Heart left ventricle (tissue), 16 donors: ENCODE results near the gene APOL4. TPM values are rescaled to one million over a fixed set of nuclear protein-coding genes. Genes with fewer than 3 reads are reported as not detected.
"Not testable (repeated sequence)": the region's sequence is repeated elsewhere in the genome, so short reads cannot be mapped to it uniquely, and the experiment has no call there.

Experiments
- ATAC-seq, 4 donors: fragments of 200-7000 bp; cut with Tn5 transposase; one replicate each; pipeline ENCODE4 v1.9.1; 2020 to 2022; ENCODE audit warnings: moderate library complexity in 4 of 4, mild to moderate bottlenecking in 3 of 4, moderate number of reproducible peaks in 1 of 4
- DNase-seq, 5 donors: peaks; one replicate each; pipeline ENCODE4 v3.0.0-alpha.2; 2020
- H3K27ac ChIP-seq, 12 donors: fragments of 200-600 bp; sonication (generic) in 4 of 12; one replicate each; pipeline versions ENCODE4 v1.5.0 to v1.8.0; 2016 to 2022; ENCODE audit warnings: mild to moderate bottlenecking in 2 of 12
- H3K27me3 ChIP-seq, 9 donors: fragments of 200-600 bp; sonication (generic) in 2 of 9; one replicate each; pipeline versions ENCODE4 v1.5.1 to v1.8.0; 2016 to 2022; ENCODE audit warnings: mild to moderate bottlenecking in 3 of 9
- H3K36me3 ChIP-seq, 9 donors: fragments of 200-600 bp; sonication (generic) in 2 of 9; one replicate each; pipeline versions ENCODE4 v1.5.0 to v1.8.0; 2018 to 2022; ENCODE audit warnings: mild to moderate bottlenecking in 2 of 9
- H3K4me1 ChIP-seq, 12 donors: fragments of 200-600 bp; sonication (generic) in 4 of 12; one replicate each; pipeline versions ENCODE4 v1.5.0 to v1.8.0; 2016 to 2022; ENCODE audit warnings: mild to moderate bottlenecking in 3 of 12
- H3K4me3 ChIP-seq, 12 donors: fragments of 200-600 bp; sonication (generic) in 4 of 12; one replicate each; pipeline versions ENCODE4 v1.5.0 to v1.8.0; 2017 to 2022; ENCODE audit warnings: mild to moderate bottlenecking in 9 of 12, moderate library complexity in 4 of 12
- H3K9me3 ChIP-seq, 12 donors: fragments of 200-600 bp; sonication (generic) in 4 of 12; one replicate each; pipeline versions ENCODE4 v1.5.0 to v1.8.0; 2016 to 2022; ENCODE audit warnings: mild to moderate bottlenecking in 1 of 12
- CTCF ChIP-seq, 12 donors: fragments of 200-600 bp; sonication (generic) in 4 of 12; IDR thresholded peaks; one replicate each; pipeline versions ENCODE4 v1.5.0 to v1.8.0; 2018 to 2022; ENCODE audit warnings: antibody characterized with exemption in 12 of 12, mild to moderate bottlenecking in 5 of 12
- POLR2A ChIP-seq, 2 donors: fragments of 450-650 bp; IDR thresholded peaks; one replicate each; pipeline ENCODE4 v1.6.1; 2017; ENCODE audit warnings: antibody characterized with exemption in 2 of 2, mild to moderate bottlenecking in 2 of 2, moderate library complexity in 2 of 2
- WGBS, 4 donors: extraction: QIAGEN DNeasy Blood & Tissue Kit in 2 of 4; methylation state at CpG; one replicate each; pipeline versions ENCODE4 v1.1.5 to v1.1.7; 2013 to 2018; 5-methylcytosine and 5-hydroxymethylcytosine counted together
- intact Hi-C, 10 donors: fragments of 100-400 bp; cut with DNase I; formaldehyde crosslinking; loops; one replicate each; pipeline versions ENCODE4 v1.11.1 to v1.14.2; 2022
- polyA plus RNA-seq, 2 donors: library from polyadenylated mRNA; stranded (reverse); fragments of 200-250 nt; gene quantifications; one replicate each; pipeline ENCODE4 v1.2.3, GENCODE V29; 2013
- total RNA-seq, 9 donors: library from RNA; depleted of rRNA in 2 of 9; stranded (reverse); fragments of >200 nt in 2 of 9; fragmentation: NEBNext Ultra II Directional in 3 of 9; extraction: Animal tissue kit (Norgen Biotek cat#: 25700) in 3 of 9; gene quantifications; one replicate each; pipeline versions ENCODE4 v1.1.0 to v1.2.4, GENCODE V29; 2016 to 2023
- donor health status: ischemic (EF 13 %, LVEDD 7.1; RV severe dilation, severe dysfunction).
- donor health status: healthy with polysubstance abuse.
- donor health status: DM: no; HTN: yes; CAD: no.
- donor health status: DM: no; HTN: no; CAD: no.
- donor health status: ischemic (EF 25% LVEDD 6.9; RV normal size, moderate dysfunction).
- donor health status: ischemic (EF 25% LVEDD 5.7; RV mildly dilated, moderate dysfunction).
- donor health status: healthy.
- donor health status: DM: yes; HTN: yes; CAD: no.
- donor health status: ischemic (EF 35%, LVEDD 5.7; RV mildly dilated, moderate dysfunction).
- donor health status: nonischemic (EF 11% LVEDD 7.7; RV severe dilation, severe dysfunction).
- donor health status: DM: yes; HTN: yes; CAD: no.
- donor health status: PGD.
- donor health status: ischemic (EF 29% LVEDD 5.4; RV normal size, mild dysfunction).
- donor health status: nonischemic (EF 23%, LVEDD 6.1; RV moderate dilation, normal function).

Gene APOL4
- total and polyA plus RNA-seq, 11 donors: 1.7 to 26.5 (median 4.0) TPM; not detected in 2

GRCh38 chr22:36193171-36193570, 8.4 kb downstream of the APOL4 start:
- intact Hi-C loops: loop anchor here in 6 of 10 donors (5.0 to 10.0 kb wide), 3 partner anchors 44 to 292 kb away; partner anchors contain the start of genes TXN2 (in 4 of the 6) and APOL2 (in 1 of the 6)
- peak overlapping the region in 2 of 12 donors; percentile 79 to 87 for H3K27ac ChIP-seq

GRCh38 chr22:36192542-36192941, 9.1 kb downstream of the APOL4 start:
- no peak for DNase-seq
- peak overlapping the region in 4 of 12 donors; percentile 20 to 87 (median 54) for H3K27ac ChIP-seq
- H3K27me3 ChIP-seq: no peaks in the 10 kb centered on the region
- 32 to 56% (median 46%) methylated on average over 3 to 4 of the region's 4 CpGs for WGBS, 4 donors
- H3K36me3 ChIP-seq: peaks cover 0 to 23% (median 0%) of the 10 kb centered on the region in 9 donors
- H3K9me3 ChIP-seq: no peaks in the 10 kb centered on the region
- H3K4me3 ChIP-seq: no peak overlapping the region
- H3K4me1 ChIP-seq: peaks cover 0 to 50% (median 22%) of the 10 kb centered on the region in 12 donors
- no peak for ATAC-seq
- intact Hi-C loops: loop anchor here in 6 of 10 donors (5.0 to 10.0 kb wide), 3 partner anchors 45 to 292 kb away; partner anchors contain the start of genes TXN2 (in 4 of the 6) and APOL2 (in 1 of the 6)
- TF ChIP-seq CTCF (IDR thresholded peaks at IDR 0.05): no peak
- no peak for TF ChIP-seq POLR2A (IDR thresholded peaks at IDR 0.05)

More at GRCh38 chr22:36193171-36193570, 8.4 kb downstream of the APOL4 start:
- ATAC-seq (no peak), DNase-seq (no peak)
- no peaks in the 10 kb centered on the region for H3K9me3 ChIP-seq
- no peak overlapping the region for H3K4me3 ChIP-seq
- TF ChIP-seq CTCF (IDR thresholded peaks at IDR 0.05) (no peak), POLR2A (IDR thresholded peaks at IDR 0.05) (no peak)
- WGBS, 4 donors: 55 to 88% (median 74%) methylated on average over 3 of the region's 3 CpGs
- peaks cover 0 to 23% (median 0%) of the 10 kb centered on the region in 9 donors for H3K36me3 ChIP-seq
- peaks cover 0 to 57% (median 27%) of the 10 kb centered on the region in 12 donors for H3K4me1 ChIP-seq
- no peaks in the 10 kb centered on the region for H3K27me3 ChIP-seq

GRCh38 chr22:36191106-36191836, 10.3 kb downstream of the APOL4 start:
- DNase-seq (peak; percentile 82 to 92 (median 85)), ATAC-seq (peak; percentile 90 to 96 (median 95))
- H3K4me3 ChIP-seq: no peak overlapping the region
- peaks cover 0 to 38% (median 10%) of the 10 kb centered on the region in 12 donors for H3K4me1 ChIP-seq
- H3K27me3 ChIP-seq: no peaks in the 10 kb centered on the region
- intact Hi-C loops: loop anchor here in 6 of 10 donors (5.0 to 10.0 kb wide), 3 partner anchors 46 to 294 kb away; partner anchors contain the start of genes TXN2 (in 4 of the 6) and APOL2 (in 1 of the 6)
- TF ChIP-seq POLR2A (IDR thresholded peaks at IDR 0.05): no peak
- peak overlapping the region in 10 of 12 donors; percentile 45 to 87 (median 60) for H3K27ac ChIP-seq
- H3K9me3 ChIP-seq: no peaks in the 10 kb centered on the region
- peaks cover 0 to 23% (median 0%) of the 10 kb centered on the region in 9 donors for H3K36me3 ChIP-seq
- 51 to 71% (median 59%) methylated on average over 17 of the region's 17 CpGs for WGBS, 4 donors

- Histone ChIP-seq H3K4me1 (peaks cover 0 to 32% (median 7%) of the 10 kb centered on the region in 12 donors), H3K36me3 (peaks cover 0 to 12% (median 0%) of the 10 kb centered on the region in 9 donors)
- H3K9me3 ChIP-seq, H3K4me3 ChIP-seq, DNase-seq, H3K27me3 ChIP-seq, H3K27ac ChIP-seq, intact Hi-C loops, ATAC-seq: not testable (repeated sequence)
- WGBS, 4 donors: 91 to 97% (median 96%) methylated on average over 3 of the region's 6 CpGs
These were observed 13.7 kb downstream of the APOL4 start for GRCh38 chr22:36187862-36188261.
